SK-N-MC (cell line): ENCODE data around the gene ASIC4.

Experiments
- DNase-seq: peaks from one replicate; pipeline ENCODE4 v3.0.0-alpha.2; 2011; ENCODE audit warnings: low read depth, low spot score
- H3K27ac ChIP-seq: fragments of 200-600 bp; sonication (generic); 2 replicates; pipeline ENCODE4 v1.5.1; 2016; ENCODE audit warnings: mixed run types
- H3K36me3 ChIP-seq: fragments of 200-600 bp; sonication (generic); 2 replicates; pipeline ENCODE4 v1.6.1; 2017; ENCODE audit warnings: antibody characterized with exemption, low read length, mixed read lengths; ENCODE audit not compliant: insufficient read depth
- H3K4me3 ChIP-seq: fragments of 200-600 bp; sonication (generic); 2 replicates; pipeline ENCODE4 v1.5.1; 2016
- H3K9ac ChIP-seq: fragments of 200-600 bp; sonication (generic); 2 replicates; pipeline ENCODE4 v1.8.0; 2017; ENCODE audit warnings: mixed run types, mixed read lengths; ENCODE audit not compliant: insufficient read length
- H3K9me3 ChIP-seq: fragments of 200-600 bp; sonication (generic); 2 replicates; pipeline ENCODE4 v1.6.1; 2017; ENCODE audit warnings: low read depth, mild to moderate bottlenecking, antibody characterized with exemption, low read length, moderate library complexity, mixed read lengths
- EZH2 ChIP-seq: fragments of 200-600 bp; sonication (generic); IDR thresholded peaks from one replicate; pipeline ENCODE4 v1.6.1; 2017; ENCODE audit warnings: antibody characterized with exemption
- FOXP2 ChIP-seq: optimal IDR thresholded peaks from 2 replicates; pipeline ENCODE3; 2011; ENCODE audit warnings: mild to moderate bottlenecking, moderate library complexity; ENCODE audit not compliant: insufficient read depth; ENCODE audit errors: extremely low read length, control extremely low read depth
- POLR2AphosphoS5 ChIP-seq: IDR thresholded peaks from 2 replicates; pipeline ENCODE4 v1.6.1; 2012; ENCODE audit warnings: mild to moderate bottlenecking, low read depth, low read length, borderline replicate concordance

ASIC4 gene

DNA sequence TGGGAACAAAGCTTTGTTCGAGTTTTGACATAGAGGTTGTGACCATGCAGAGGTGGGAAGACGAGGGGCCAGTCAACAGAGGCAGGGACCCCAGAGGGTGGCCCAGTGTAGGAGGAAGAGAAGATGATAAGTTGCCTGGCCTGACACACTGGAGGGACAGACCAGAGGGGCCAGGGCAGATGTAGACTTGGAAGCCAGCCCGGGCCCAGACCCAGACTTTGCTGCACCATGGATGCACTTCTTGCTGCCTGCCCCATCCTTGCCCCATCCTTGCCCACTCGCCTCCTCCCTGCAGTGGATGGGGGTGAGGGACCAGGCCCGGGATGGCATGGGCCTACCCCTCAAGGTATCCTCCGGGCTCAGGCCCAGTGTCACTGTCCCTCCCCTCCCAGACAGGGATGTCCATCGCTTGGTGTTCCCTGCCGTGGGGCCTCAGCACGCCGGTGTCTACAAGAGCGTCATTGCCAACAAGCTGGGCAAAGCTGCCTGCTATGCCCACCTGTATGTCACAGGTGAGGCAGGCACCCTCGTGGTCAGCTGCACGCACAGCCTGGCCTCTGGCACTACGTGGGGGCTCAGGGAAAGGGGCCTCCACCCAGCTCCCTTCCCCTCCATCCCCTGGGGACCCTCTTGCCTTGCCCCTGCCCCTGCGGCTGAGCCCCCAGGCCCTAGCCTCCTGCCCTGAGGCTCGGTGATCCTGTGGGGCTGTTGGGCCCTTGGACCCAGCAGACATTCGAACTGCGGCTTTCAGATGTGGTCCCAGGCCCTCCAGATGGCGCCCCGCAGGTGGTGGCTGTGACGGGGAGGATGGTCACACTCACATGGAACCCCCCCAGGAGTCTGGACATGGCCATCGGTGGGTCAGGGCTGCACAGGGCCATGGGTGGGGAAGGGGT lies 42.6 kb upstream of the ASIC4 start:
- Histone ChIP-seq H3K36me3 (no peaks in the 10 kb centered on the region), H3K9ac (no peak overlapping the region), H3K27ac (no peak overlapping the region), H3K4me3 (no peak overlapping the region), H3K9me3 (no peaks in the 10 kb centered on the region)
- no peak for DNase-seq
- TF ChIP-seq POLR2AphosphoS5: no peak
- TF ChIP-seq FOXP2: no peak
- TF ChIP-seq EZH2: no peak

DNA sequence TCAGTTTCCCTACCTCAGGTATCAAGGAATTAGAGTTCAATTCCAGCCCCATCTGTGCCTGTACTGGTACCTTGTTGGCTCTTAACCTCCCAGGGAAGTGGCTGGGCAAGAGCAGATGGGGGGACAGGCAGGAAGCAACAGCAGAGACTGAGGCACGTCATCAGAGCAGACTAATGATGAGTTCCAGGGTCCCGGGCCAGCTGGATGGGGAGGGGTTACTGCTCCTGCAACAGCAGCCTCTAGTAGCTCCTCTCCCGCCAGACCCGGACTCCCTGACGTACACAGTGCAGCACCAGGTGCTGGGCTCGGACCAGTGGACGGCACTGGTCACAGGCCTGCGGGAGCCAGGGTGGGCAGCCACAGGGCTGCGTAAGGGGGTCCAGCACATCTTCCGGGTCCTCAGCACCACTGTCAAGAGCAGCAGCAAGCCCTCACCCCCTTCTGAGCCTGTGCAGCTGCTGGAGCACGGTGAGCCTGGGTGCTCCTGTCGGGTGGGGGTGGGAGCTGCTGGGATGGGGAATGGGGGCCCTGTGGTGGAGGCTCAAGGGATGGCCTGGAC lies 41.6 kb upstream of the ASIC4 start:
- no peak for DNase-seq
- H3K9ac ChIP-seq: no peak overlapping the region
- no peak overlapping the region for H3K4me3 ChIP-seq
- H3K9me3 ChIP-seq: no peaks in the 10 kb centered on the region
- no peak overlapping the region for H3K27ac ChIP-seq
- H3K36me3 ChIP-seq: no peaks in the 10 kb centered on the region
- TF ChIP-seq EZH2: no peak
- TF ChIP-seq FOXP2: no peak
- TF ChIP-seq POLR2AphosphoS5: no peak

GRCh38 chr2:219473511-219473910 lies 40.8 kb upstream of the ASIC4 start:
- Histone ChIP-seq H3K27ac (no peak overlapping the region), H3K36me3 (no peaks in the 10 kb centered on the region), H3K4me3 (no peak overlapping the region), H3K9me3 (no peaks in the 10 kb centered on the region), H3K9ac (no peak overlapping the region)
- DNase-seq: no peak
- no peak for TF ChIP-seq POLR2AphosphoS5
- TF ChIP-seq EZH2: no peak
- TF ChIP-seq FOXP2: no peak

DNA sequence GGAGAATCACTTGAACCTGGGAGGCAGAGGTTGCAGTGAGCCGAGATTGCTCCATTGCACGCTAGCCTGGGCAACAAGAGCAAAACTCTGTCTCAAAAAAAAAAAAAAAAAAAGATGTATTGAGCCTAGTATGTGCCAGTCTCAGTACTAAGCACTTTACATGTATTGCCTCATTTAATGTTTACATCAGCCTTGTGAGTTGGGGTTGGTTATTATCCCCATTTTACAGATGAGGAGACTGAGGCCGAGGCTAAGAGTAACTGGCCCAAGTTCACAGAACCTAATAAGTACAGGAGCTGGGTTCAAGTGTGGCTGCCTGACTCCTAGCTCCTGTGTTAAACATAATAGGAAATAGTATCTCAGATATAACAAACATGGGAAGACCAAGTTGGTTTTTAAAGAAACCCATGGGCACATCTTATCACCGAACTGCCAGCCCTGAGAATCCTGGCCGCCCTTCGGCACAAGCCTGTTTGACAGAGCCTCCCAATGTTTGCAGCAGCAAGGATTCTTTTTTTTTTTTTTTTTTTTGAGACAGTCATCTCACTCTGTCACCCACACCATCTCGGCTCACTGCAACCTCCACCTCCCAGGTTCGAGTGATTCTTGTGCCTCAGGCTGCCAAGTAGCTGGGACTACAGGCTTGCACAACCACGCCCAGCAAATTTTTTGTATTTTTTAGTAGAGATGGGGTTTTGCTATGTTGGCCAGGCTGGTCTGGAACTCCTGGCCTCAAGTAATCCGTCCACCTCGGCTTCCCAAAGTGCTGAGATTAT lies 39.8 kb upstream of the ASIC4 start:
- Histone ChIP-seq H3K4me3 (no peak overlapping the region), H3K27ac (no peak overlapping the region), H3K9ac (no peak overlapping the region), H3K9me3 (no peaks in the 10 kb centered on the region), H3K36me3 (no peaks in the 10 kb centered on the region)
- DNase-seq: no peak
- no peak for TF ChIP-seq POLR2AphosphoS5
- no peak for TF ChIP-seq EZH2
- TF ChIP-seq FOXP2: no peak

GRCh38 chr2:219475278-219475677 lies 39.0 kb upstream of the ASIC4 start:
- Histone ChIP-seq H3K27ac (no peak overlapping the region), H3K9me3 (no peaks in the 10 kb centered on the region), H3K9ac (no peak overlapping the region), H3K4me3 (no peak overlapping the region), H3K36me3 (no peaks in the 10 kb centered on the region)
- TF ChIP-seq FOXP2: no peak
- no peak for TF ChIP-seq EZH2
- no peak for TF ChIP-seq POLR2AphosphoS5
- DNase-seq: no peak

DNA sequence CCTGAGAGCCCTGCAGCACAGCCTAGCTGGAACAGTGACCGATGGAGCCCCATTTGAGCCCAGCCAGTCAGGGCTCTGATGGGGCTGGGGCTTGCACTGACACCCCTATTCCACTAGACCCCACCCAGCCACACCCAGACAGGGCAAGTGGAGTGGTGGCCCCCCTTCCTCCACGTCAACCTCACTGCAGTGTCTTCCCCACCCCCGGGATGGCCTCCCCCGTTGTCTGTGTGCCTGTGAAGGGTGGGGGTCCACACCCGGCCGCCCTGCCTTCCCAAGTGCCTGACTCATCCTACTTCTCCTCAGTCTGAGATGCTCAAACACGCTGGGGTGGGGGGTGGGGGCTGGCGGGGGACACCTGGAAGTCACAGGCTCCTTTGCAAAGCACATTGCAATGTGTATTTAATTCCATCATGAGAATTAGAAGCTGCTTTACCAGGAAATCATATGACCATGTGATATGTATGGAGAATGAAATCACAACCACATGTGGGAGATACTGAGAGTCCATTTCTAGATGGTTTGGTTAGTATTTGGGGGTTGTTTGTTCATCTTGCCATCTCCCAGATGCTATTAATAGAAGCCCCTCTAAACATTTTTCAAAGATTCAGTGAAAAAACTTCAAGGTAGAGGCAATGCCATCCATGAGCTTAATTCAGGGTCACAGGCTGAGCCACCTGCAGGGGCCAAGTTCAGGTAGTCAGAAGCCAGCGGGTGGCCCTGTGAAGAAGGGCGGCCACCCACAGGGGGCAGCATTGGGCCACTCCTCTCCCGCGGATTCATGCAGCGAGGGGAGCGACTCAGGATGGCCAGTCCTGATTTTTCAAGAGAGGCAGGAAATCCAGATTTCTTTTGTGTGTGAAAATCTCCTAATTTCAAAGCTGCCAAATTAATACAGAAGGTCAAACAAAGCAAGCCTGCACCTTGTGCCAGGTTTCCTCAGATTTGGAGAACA lies 38.3 kb upstream of the ASIC4 start:
- Histone ChIP-seq H3K9me3 (no peaks in the 10 kb centered on the region), H3K27ac (no peak overlapping the region), H3K36me3 (no peaks in the 10 kb centered on the region), H3K4me3 (no peak overlapping the region), H3K9ac (no peak overlapping the region)
- TF ChIP-seq EZH2 (no peak), POLR2AphosphoS5 (no peak), FOXP2 (no peak)
- DNase-seq: no peak

DNA sequence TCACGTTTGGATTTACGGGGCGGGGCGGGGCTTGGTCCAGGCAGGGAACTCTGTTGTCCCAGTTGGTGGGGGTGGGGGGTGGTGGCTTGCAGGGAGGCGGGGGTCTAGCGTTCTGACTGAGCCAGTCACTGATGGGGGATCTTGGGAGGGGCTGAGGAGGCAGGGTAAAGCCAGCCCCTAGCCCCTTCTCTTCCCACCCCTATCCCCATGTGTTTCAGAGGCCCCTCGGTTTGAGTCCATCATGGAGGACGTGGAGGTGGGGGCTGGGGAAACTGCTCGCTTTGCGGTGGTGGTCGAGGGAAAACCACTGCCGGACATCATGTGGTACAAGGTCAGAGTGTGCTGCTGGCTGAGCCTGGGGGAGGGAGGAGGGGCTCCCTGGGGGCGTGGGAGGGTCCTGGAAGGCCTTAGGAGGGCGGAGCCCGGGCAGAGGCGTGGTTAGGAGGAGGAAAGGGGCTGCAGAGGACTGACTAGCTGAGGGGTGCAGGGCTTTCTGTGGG lies 37.6 kb upstream of the ASIC4 start:
- DNase-seq: no peak
- TF ChIP-seq POLR2AphosphoS5: no peak
- TF ChIP-seq FOXP2: no peak
- Histone ChIP-seq H3K9ac (no peak overlapping the region), H3K27ac (no peak overlapping the region), H3K9me3 (no peaks in the 10 kb centered on the region), H3K36me3 (no peaks in the 10 kb centered on the region), H3K4me3 (no peak overlapping the region)
